ENCODE measurements around the gene PPP3CB. TPM values are rescaled to one million over a fixed set of nuclear protein-coding genes. Genes with fewer than 3 reads are reported as not detected.

Gene PPP3CB
- total and polyA plus RNA-seq, 10 donors: 25.5 to 61.2 (median 39.7) TPM

- Histone ChIP-seq H3K4me1 (peaks cover 5 to 39% (median 11%) of the 10 kb centered on the region in 6 donors), H3K27ac (no peak overlapping the region), H3K9me3 (no peaks in the 10 kb centered on the region), H3K36me3 (peaks cover 0 to 54% (median 10%) of the 10 kb centered on the region in 6 donors), H3K27me3 (replicated peaks in 1 of 7) (no peaks in the 10 kb centered on the region), H3K4me3 (no peak overlapping the region)
- WGBS, 5 donors: 94 to 99% (median 98%) methylated on average over 4 of the region's 4 CpGs
- no peak for TF ChIP-seq POLR2AphosphoS5 (IDR thresholded peaks at IDR 0.05)
- no peak for TF ChIP-seq POLR2A (IDR thresholded peaks at IDR 0.05)
- TF ChIP-seq CTCF (IDR thresholded peaks at IDR 0.05 in 8 of 11, conservative IDR thresholded peaks at IDR 0.05 in 3 of 11): no peak
- intact Hi-C loops (cut with DNase I; ENCODE audit: low total_unique reads): no loop called here
- no peak for DNase-seq
Observed at GRCh38 chr10:73486601-73487000, 9.2 kb downstream of the PPP3CB start.

GRCh38 chr10:73485320-73485719, 10.5 kb downstream of the PPP3CB start:
- TF ChIP-seq CTCF (IDR thresholded peaks at IDR 0.05 in 8 of 11, conservative IDR thresholded peaks at IDR 0.05 in 3 of 11) (no peak), POLR2A (IDR thresholded peaks at IDR 0.05) (no peak), POLR2AphosphoS5 (IDR thresholded peaks at IDR 0.05) (no peak)
- H3K27me3 ChIP-seq (replicated peaks in 1 of 7): no peaks in the 10 kb centered on the region
- intact Hi-C loops (cut with DNase I; ENCODE audit: low total_unique reads): no loop called here
- no peak for DNase-seq
- WGBS, 5 donors: 71 to 90% (median 81%) methylated on average over 1 of the region's 1 CpG
- peaks cover 0 to 31% (median 9%) of the 10 kb centered on the region in 6 donors for H3K4me1 ChIP-seq
- H3K36me3 ChIP-seq: peaks cover 0 to 48% (median 10%) of the 10 kb centered on the region in 6 donors
- no peak overlapping the region for H3K4me3 ChIP-seq
- no peaks in the 10 kb centered on the region for H3K9me3 ChIP-seq
- H3K27ac ChIP-seq: no peak overlapping the region

- no peaks in the 10 kb centered on the region for H3K27me3 ChIP-seq (replicated peaks in 1 of 7)
- no peak for TF ChIP-seq CTCF (IDR thresholded peaks at IDR 0.05 in 8 of 11, conservative IDR thresholded peaks at IDR 0.05 in 3 of 11)
- TF ChIP-seq POLR2AphosphoS5 (IDR thresholded peaks at IDR 0.05): no peak
- TF ChIP-seq POLR2A (IDR thresholded peaks at IDR 0.05): no peak
- intact Hi-C loops (cut with DNase I; ENCODE audit: low total_unique reads): no loop called here
- H3K27ac ChIP-seq: no peak overlapping the region
- H3K9me3 ChIP-seq: no peaks in the 10 kb centered on the region
- H3K4me1 ChIP-seq: peaks cover 0 to 27% (median 2%) of the 10 kb centered on the region in 6 donors
- 67 to 88% (median 82%) methylated on average over 7 of the region's 7 CpGs for WGBS, 5 donors
- H3K4me3 ChIP-seq: no peak overlapping the region
- peaks cover 0 to 67% (median 47%) of the 10 kb centered on the region in 6 donors for H3K36me3 ChIP-seq
- no peak for DNase-seq
Observed at GRCh38 chr10:73480158-73480557, 15.7 kb downstream of the PPP3CB start.

GRCh38 chr10:73478636-73479035, 17.2 kb downstream of the PPP3CB start:
- Histone ChIP-seq H3K36me3 (peaks cover 0 to 80% (median 61%) of the 10 kb centered on the region in 6 donors), H3K9me3 (no peaks in the 10 kb centered on the region), H3K27ac (no peak overlapping the region), H3K27me3 (replicated peaks in 1 of 7) (no peaks in the 10 kb centered on the region), H3K4me1 (peaks cover 0 to 23% (median 2%) of the 10 kb centered on the region in 6 donors), H3K4me3 (no peak overlapping the region)
- no peak for DNase-seq
- no peak for TF ChIP-seq POLR2AphosphoS5 (IDR thresholded peaks at IDR 0.05)
- TF ChIP-seq POLR2A (IDR thresholded peaks at IDR 0.05): no peak
- TF ChIP-seq CTCF (IDR thresholded peaks at IDR 0.05 in 8 of 11, conservative IDR thresholded peaks at IDR 0.05 in 3 of 11): no peak
- 51 to 68% (median 56%) methylated on average over 3 of the region's 3 CpGs for WGBS, 5 donors
- intact Hi-C loops (cut with DNase I; ENCODE audit: low total_unique reads): no loop called here

All from spleen (tissue), 11 donors.